GM12878 (cell line): Measurements from ENCODE around the gene AURKA. TPM values are rescaled to one million over a fixed set of nuclear protein-coding genes. Genes with fewer than 3 reads are reported as not detected.

Experiments used
- ATAC-seq: fragments of 200-7000 bp; cut with Tn5 transposase; 3 replicates; pipeline ENCODE4 v1.9.1; 2020; ENCODE audit warnings: mild to moderate bottlenecking, moderate library complexity
- BruUV-seq: library from RNA; stranded (reverse); fragments of 400-500 nt; replicated peaks from 2 replicates; lab custom pipeline; 2021; lab: Mats Ljungman, UMichigan
- CTCF ChIA-PET: fragments of 300-600 bp; sonication (Branson Sonifier 250); formaldehyde crosslinking; extraction: SDS; loops from one replicate; lab custom pipeline; 2021; ENCODE audit warnings: inconsistent platforms; lab: Yijun Ruan, JAX
- POLR2A ChIA-PET: fragments of 350-600 bp; formaldehyde crosslinking; extraction: SDS; loops from one replicate; lab custom pipeline; 2021; ENCODE audit warnings: inconsistent platforms; lab: Charles Lee
- RAD21 ChIA-PET: fragments of 300-600 bp; sonication (Branson Sonifier 250); formaldehyde crosslinking; loops from one replicate; lab custom pipeline; 2023; ENCODE audit warnings: antibody characterized with exemption; ENCODE audit not compliant: unreplicated experiment; lab: Charles Lee
- SMC1A ChIA-PET: fragments of 300-600 bp; sonication (Branson Sonifier 250); formaldehyde crosslinking; loops from one replicate; lab custom pipeline; 2023; ENCODE audit not compliant: unreplicated experiment, uncharacterized antibody; lab: Charles Lee
- DNase-seq: peaks from one replicate; pipeline ENCODE4 v3.0.0-alpha.2; 2011; ENCODE audit warnings: low read depth, low spot score
- FAIRE-seq: peaks from 3 replicates; lab custom pipeline; 2011; peaks lifted over from hg19 to GRCh38; lab: Jason Lieb, UNC
- H2AFZ ChIP-seq: 2 replicates; pipeline ENCODE4 v1.6.0; 2011; ENCODE audit warnings: low read depth, low read length, control low read depth; ENCODE audit not compliant: control insufficient read depth
- H3K27ac ChIP-seq: 2 replicates; pipeline ENCODE4 v1.5.1; 2011; ENCODE audit warnings: control low read depth; ENCODE audit not compliant: control insufficient read depth, insufficient read depth
- H3K27me3 ChIP-seq, 2 experiments: replicated peaks in 1 of 2; 2 replicates each; pipeline versions ENCODE4 v1.6.0 to v1.6.1; 2011; ENCODE audit warnings: low read length in 1 of 2; ENCODE audit not compliant: control insufficient read depth in 2 of 2, insufficient read depth in 2 of 2
- H3K36me3 ChIP-seq, 2 experiments: 2 replicates each; pipeline ENCODE4 v1.5.1; 2011; ENCODE audit warnings: low read length in 1 of 2; ENCODE audit not compliant: control insufficient read depth in 2 of 2, insufficient read depth in 2 of 2
- H3K4me1 ChIP-seq: 2 replicates; pipeline ENCODE4 v1.6.1; 2011; ENCODE audit warnings: mild to moderate bottlenecking, low read length, moderate library complexity, mixed read lengths; ENCODE audit not compliant: control insufficient read depth, insufficient read depth
- H3K4me2 ChIP-seq: 2 replicates; pipeline ENCODE4 v1.6.0; 2011; ENCODE audit warnings: control low read depth; ENCODE audit not compliant: control insufficient read depth, insufficient read depth
- H3K4me3 ChIP-seq: fragments of 200-600 bp; sonication (generic); 2 replicates; pipeline ENCODE4 v1.5.1; 2016
- H3K79me2 ChIP-seq: 2 replicates; pipeline ENCODE4 v1.6.0; 2011; ENCODE audit warnings: low read length; ENCODE audit not compliant: control insufficient read depth, insufficient read depth
- H3K9ac ChIP-seq: 2 replicates; pipeline ENCODE4 v1.8.0; 2011; ENCODE audit warnings: low read length, control low read depth, mixed read lengths; ENCODE audit not compliant: control insufficient read depth, insufficient read depth
- H3K9me3 ChIP-seq: replicated peaks from 3 replicates; pipeline ENCODE4 v1.5.1; 2011; ENCODE audit warnings: mild to moderate bottlenecking, low read length; ENCODE audit not compliant: control insufficient read depth, insufficient read depth
- H4K20me1 ChIP-seq: 2 replicates; pipeline ENCODE4 v1.6.0; 2011; ENCODE audit not compliant: control insufficient read depth, insufficient read depth
- EGR1 ChIP-seq, 2 experiments: IDR thresholded peaks; 1 replicate in 1 of 2; 2 replicates in 1 of 2; pipeline ENCODE4 v1.6.1; 2011 to 2012; ENCODE audit warnings: low read depth in 2 of 2, low read length in 2 of 2, borderline replicate concordance in 1 of 2, mild to moderate bottlenecking in 1 of 2, moderate library complexity in 1 of 2
- EP300 ChIP-seq, 2 experiments: fragments of 150-350 bp in 1 of 2; IDR thresholded peaks; 2 replicates each; pipeline ENCODE4 v1.6.1; 2011 to 2012; ENCODE audit warnings: low read depth in 2 of 2, low read length in 2 of 2, borderline replicate concordance in 1 of 2, improper control_type of control experiment in 1 of 2, inconsistent platforms in 1 of 2; ENCODE audit not compliant: control insufficient read depth in 1 of 2
- FOS ChIP-seq: IDR thresholded peaks from 3 replicates; pipeline ENCODE4 v1.6.1; 2011; ENCODE audit warnings: borderline replicate concordance; ENCODE audit not compliant: insufficient read length; ENCODE audit errors: extremely low read depth
- HCFC1 ChIP-seq: fragments of 150-350 bp; IDR thresholded peaks from 2 replicates; pipeline ENCODE4 v1.6.1; 2014; ENCODE audit warnings: low read length
- HDAC2 ChIP-seq: fragments of 200-600 bp; sonication (generic); IDR thresholded peaks from 2 replicates; pipeline ENCODE4 v1.6.1; 2017
- HSF1 ChIP-seq: fragments of 150-350 bp; IDR thresholded peaks from 2 replicates; pipeline ENCODE4 v1.6.1; 2014; ENCODE audit warnings: mild to moderate bottlenecking, low read depth, low read length
- LARP7 ChIP-seq: fragments of 450-650 bp; IDR thresholded peaks from 2 replicates; pipeline ENCODE4 v1.6.1; 2017; ENCODE audit warnings: mild to moderate bottlenecking
- MEF2B ChIP-seq: fragments of 450-650 bp; IDR thresholded peaks from 2 replicates; pipeline ENCODE4 v1.6.1; 2018; ENCODE audit warnings: mild to moderate bottlenecking, moderate library complexity; ENCODE audit not compliant: partially characterized antibody, poor library complexity, severe bottlenecking
- MYB ChIP-seq: fragments of 150-350 bp; IDR thresholded peaks from 2 replicates; pipeline ENCODE4 v1.6.1; 2014; ENCODE audit warnings: mild to moderate bottlenecking, low read depth, low read length, borderline replicate concordance
- MYC ChIP-seq: IDR thresholded peaks from 2 replicates; pipeline ENCODE4 v1.6.1; 2011; ENCODE audit warnings: mild to moderate bottlenecking, low read length, moderate library complexity, inconsistent platforms; ENCODE audit not compliant: insufficient read depth, insufficient replicate concordance, insufficient read length, severe bottlenecking
- PKNOX1 ChIP-seq: fragments of 450-650 bp; IDR thresholded peaks from 2 replicates; pipeline ENCODE4 v1.6.1; 2016; ENCODE audit warnings: mild to moderate bottlenecking
- SMAD1 ChIP-seq: fragments of 450-650 bp; IDR thresholded peaks from 2 replicates; pipeline ENCODE4 v1.6.1; 2018; ENCODE audit warnings: mild to moderate bottlenecking, low read depth; ENCODE audit not compliant: partially characterized antibody
- SREBF1 ChIP-seq: IDR thresholded peaks from 2 replicates; pipeline ENCODE4 v1.6.1; 2012; ENCODE audit warnings: mild to moderate bottlenecking, low read length
- SREBF2 ChIP-seq: IDR thresholded peaks from 2 replicates; pipeline ENCODE4 v1.6.1; 2012; ENCODE audit warnings: mild to moderate bottlenecking, low read length
- WGBS: methylation state at CpG from one replicate; pipeline ENCODE4 v1.1.6; 2016; ENCODE audit warnings: low lambda C conversion rate; ENCODE audit not compliant: insufficient replicate concordance, insufficient coverage; ENCODE audit errors: missing lambda C conversion rate; 5-methylcytosine and 5-hydroxymethylcytosine counted together
- in situ Hi-C: fragments of 300-500 bp; cut with MboI; formaldehyde crosslinking; loops from 9 replicates; pipeline ENCODE4 v1.14.3; 2018; ENCODE audit warnings: mixed read lengths
- intact Hi-C: fragments of 100-400 bp; cut with micrococcal nuclease; formaldehyde crosslinking; loops from one replicate; pipeline ENCODE4 v1.14.2; 2022; ENCODE audit not compliant: unreplicated experiment
- polyA plus RNA-seq, 11 experiments: library from polyadenylated mRNA; depleted of rRNA in 4 of 11; unstranded in 6 of 11; stranded (reverse) in 5 of 11; fragments of >200 nt; fragmentation: Nextera tagmentation in 4 of 11; fragmentation: Illumina TruSeq in 1 of 11; extraction: Ambion mirVana in 4 of 11; extraction: Trizol in 1 of 11; gene quantifications; 1 replicate in 1 of 11; 2 replicates in 10 of 11; pipeline versions ENCODE4 v1.2.1 to v1.2.3, GENCODE V29; 2011 to 2016; ENCODE audit warnings: inconsistent platforms in 2 of 11, missing spikeins in 2 of 11, low read depth in 1 of 11
- total RNA-seq, 4 experiments: library from RNA; depleted of rRNA in 3 of 4; stranded (reverse); fragments of >200 nt in 3 of 4; fragmentation: Illumina TruSeq in 1 of 4; extraction: Trizol in 1 of 4; gene quantifications; 2 replicates each; pipeline versions ENCODE4 v1.2.1 to v1.2.3, GENCODE V29; 2013 to 2021

Gene AURKA
- total and polyA plus RNA-seq, 10 of the 15 experiments (the other 5 are each of a cell fraction or from before 2014, with no cell fraction given) = 57.3 to 122 (median 73.4) TPM

- no peak overlapping the region for H3K4me3 ChIP-seq
- ChIA-PET POLR2A (no interaction called here), RAD21 (interaction anchor here (0.8 kb wide), 1 partner anchor 8 kb away, joined by 3 read pairs; no protein-coding TSS in a partner anchor), SMC1A (interaction anchor here (1.5 kb wide), 1 partner anchor 13 kb away, joined by 3 read pairs; no protein-coding TSS in a partner anchor), CTCF (no interaction called here)
- H3K27me3 ChIP-seq = no peaks in the 10 kb centered on the region
- H4K20me1 ChIP-seq = no peaks in the 10 kb centered on the region
- H3K9me3 ChIP-seq = no peaks in the 10 kb centered on the region
- in situ Hi-C loops (no loop called here), intact Hi-C loops (no loop called here)
- FAIRE-seq (no peak), DNase-seq (no peak), ATAC-seq (no peak)
- H3K9ac ChIP-seq = no peak overlapping the region
- TF ChIP-seq HDAC2 = no peak
- no peak for TF ChIP-seq EP300 (IDR thresholded peaks at IDR 0.05; ENCODE audit: borderline replicate concordance in 1 of 2, control insufficient read depth in 1 of 2, low read depth in 2 of 2, low read length in 2 of 2)
- no peak for TF ChIP-seq HCFC1
- TF ChIP-seq SREBF1 = no peak
- TF ChIP-seq SMAD1 = no peak
- TF ChIP-seq MEF2B = no peak
- no peak for TF ChIP-seq PKNOX1
- no peak for TF ChIP-seq EGR1 (IDR thresholded peaks at IDR 0.05; ENCODE audit: borderline replicate concordance in 1 of 2, low read depth in 2 of 2, low read length in 2 of 2)
- TF ChIP-seq FOS = no peak
- no peak for TF ChIP-seq LARP7
- TF ChIP-seq MYB = no peak
- TF ChIP-seq HSF1 = no peak
- no peak for TF ChIP-seq SREBF2
- no peak for TF ChIP-seq MYC
- no peaks in the 10 kb centered on the region for H3K79me2 ChIP-seq
- H3K4me2 ChIP-seq = no peak overlapping the region
- no peak overlapping the region for H3K27ac ChIP-seq
- BruUV-seq = no TSS peak
- no peaks in the 10 kb centered on the region for H3K36me3 ChIP-seq
- 76% methylated on average over 14 of the region's 14 CpGs for WGBS
- no peak overlapping the region for H2AFZ ChIP-seq
- H3K4me1 ChIP-seq = no peaks in the 10 kb centered on the region
Measured at GRCh38 chr20:56360133-56360907, 31.7 kb downstream of the AURKA start.
